Muscle layer of duodenum (tissue), 2 donors: ENCODE results near the gene PLA2G2E.

Experiments used
- H3K27ac ChIP-seq: one replicate; pipeline ENCODE4 v1.7.0; 2013; ENCODE audit warnings: mild to moderate bottlenecking, low read length
- H3K27me3 ChIP-seq: one replicate; pipeline ENCODE4 v1.7.0; 2013; ENCODE audit warnings: low read depth, mild to moderate bottlenecking, control low read depth, low read length
- H3K36me3 ChIP-seq, 2 donors: one replicate each; pipeline ENCODE4 v1.7.0; 2013; ENCODE audit warnings: low read length in 2 of 2, control low read depth in 1 of 2, mild to moderate bottlenecking in 1 of 2; ENCODE audit not compliant: insufficient read depth in 2 of 2, control insufficient read depth in 1 of 2
- H3K4me1 ChIP-seq, 2 donors: one replicate each; pipeline ENCODE4 v1.7.0; 2013; ENCODE audit warnings: low read length in 2 of 2, mild to moderate bottlenecking in 2 of 2, control low read depth in 1 of 2, moderate library complexity in 1 of 2; ENCODE audit not compliant: insufficient read depth in 2 of 2, control insufficient read depth in 1 of 2
- H3K4me3 ChIP-seq, 2 donors: one replicate each; pipeline ENCODE4 v1.7.0; 2013; ENCODE audit warnings: low read length in 2 of 2, low read depth in 1 of 2, mild to moderate bottlenecking in 1 of 2
- H3K9me3 ChIP-seq, 2 donors: one replicate each; pipeline ENCODE4 v1.7.0; 2013; ENCODE audit warnings: low read length in 2 of 2, control low read depth in 1 of 2, mild to moderate bottlenecking in 1 of 2; ENCODE audit not compliant: control insufficient read depth in 1 of 2
- donor health status: healthy.

PLA2G2E gene

GRCh38 chr1:19923137-19923952, at the start of gene PLA2G2E:
Gene PLA2G2E, minus strand, starts transcription at chr1:19923617. Its CDS starts 58 bp downstream, at chr1:19923559.
- no peak within 1 kb of the TSS for H3K27ac ChIP-seq
- H3K4me1 ChIP-seq, result no peaks in the 10 kb centered on the region
- H3K4me3 ChIP-seq, result no peak within 1 kb of the TSS
- H3K27me3 ChIP-seq, result no peaks in the 10 kb centered on the region
- H3K9me3 ChIP-seq, result no peaks in the 10 kb centered on the region
- H3K36me3 ChIP-seq, result no peaks in the 10 kb centered on the region

- Histone ChIP-seq H3K36me3 (no peaks in the 10 kb centered on the region), H3K4me1 (no peaks in the 10 kb centered on the region), H3K9me3 (no peaks in the 10 kb centered on the region), H3K4me3 (no peak overlapping the region), H3K27me3 (no peaks in the 10 kb centered on the region), H3K27ac (no peak overlapping the region)
Measured at GRCh38 chr1:19971664-19972063, 48.2 kb upstream of the PLA2G2E start.

- no peak overlapping the region for H3K4me3 ChIP-seq
- no peaks in the 10 kb centered on the region for H3K4me1 ChIP-seq
- no peaks in the 10 kb centered on the region for H3K27me3 ChIP-seq
- H3K9me3 ChIP-seq, result no peaks in the 10 kb centered on the region
- no peak overlapping the region for H3K27ac ChIP-seq
- no peaks in the 10 kb centered on the region for H3K36me3 ChIP-seq
Measured at GRCh38 chr1:19969898-19970660, 46.7 kb upstream of the PLA2G2E start.

GRCh38 chr1:19967808-19968207, 44.4 kb upstream of the PLA2G2E start:
- peaks cover 0 to 5% of the 10 kb centered on the region in 2 donors for H3K9me3 ChIP-seq
- no peaks in the 10 kb centered on the region for H3K4me1 ChIP-seq
- H3K4me3 ChIP-seq, result no peak overlapping the region
- no peaks in the 10 kb centered on the region for H3K27me3 ChIP-seq
- no peak overlapping the region for H3K27ac ChIP-seq
- no peaks in the 10 kb centered on the region for H3K36me3 ChIP-seq

- H3K27me3 ChIP-seq, result no peaks in the 10 kb centered on the region
- H3K4me1 ChIP-seq, result no peaks in the 10 kb centered on the region
- no peak overlapping the region for H3K4me3 ChIP-seq
- no peak overlapping the region for H3K27ac ChIP-seq
- peaks cover 0 to 5% of the 10 kb centered on the region in 2 donors for H3K9me3 ChIP-seq
- no peaks in the 10 kb centered on the region for H3K36me3 ChIP-seq
Measured at GRCh38 chr1:19964542-19964941, 41.1 kb upstream of the PLA2G2E start.

GRCh38 chr1:19963636-19964035, 40.2 kb upstream of the PLA2G2E start:
- Histone ChIP-seq H3K9me3 (peaks cover 0 to 5% of the 10 kb centered on the region in 2 donors), H3K27ac (no peak overlapping the region), H3K36me3 (no peaks in the 10 kb centered on the region), H3K27me3 (no peaks in the 10 kb centered on the region), H3K4me3 (no peak overlapping the region), H3K4me1 (no peaks in the 10 kb centered on the region)

GRCh38 chr1:19960591-19960990, 37.2 kb upstream of the PLA2G2E start:
- no peak overlapping the region for H3K4me3 ChIP-seq
- no peaks in the 10 kb centered on the region for H3K4me1 ChIP-seq
- no peaks in the 10 kb centered on the region for H3K36me3 ChIP-seq
- H3K9me3 ChIP-seq, result peaks cover 0 to 5% of the 10 kb centered on the region in 2 donors
- no peaks in the 10 kb centered on the region for H3K27me3 ChIP-seq
- H3K27ac ChIP-seq, result no peak overlapping the region

GRCh38 chr1:19957779-19958178, 34.4 kb upstream of the PLA2G2E start:
- Histone ChIP-seq H3K4me1 (no peaks in the 10 kb centered on the region), H3K27ac (no peak overlapping the region), H3K4me3 (no peak overlapping the region), H3K9me3 (no peaks in the 10 kb centered on the region), H3K27me3 (no peaks in the 10 kb centered on the region), H3K36me3 (no peaks in the 10 kb centered on the region)

- Histone ChIP-seq H3K36me3 (no peaks in the 10 kb centered on the region), H3K4me3 (no peak overlapping the region), H3K27me3 (no peaks in the 10 kb centered on the region), H3K27ac (no peak overlapping the region), H3K9me3 (no peaks in the 10 kb centered on the region), H3K4me1 (no peaks in the 10 kb centered on the region)
Measured at GRCh38 chr1:19955534-19956170, 32.2 kb upstream of the PLA2G2E start.

GRCh38 chr1:19954059-19954458, 30.6 kb upstream of the PLA2G2E start:
- no peak overlapping the region for H3K27ac ChIP-seq
- no peaks in the 10 kb centered on the region for H3K27me3 ChIP-seq
- H3K9me3 ChIP-seq, result no peaks in the 10 kb centered on the region
- H3K36me3 ChIP-seq, result no peaks in the 10 kb centered on the region
- H3K4me1 ChIP-seq, result no peaks in the 10 kb centered on the region
- no peak overlapping the region for H3K4me3 ChIP-seq

GRCh38 chr1:19949016-19949415, 25.6 kb upstream of the PLA2G2E start:
- no peaks in the 10 kb centered on the region for H3K36me3 ChIP-seq
- H3K4me3 ChIP-seq, result no peak overlapping the region
- no peaks in the 10 kb centered on the region for H3K9me3 ChIP-seq
- peaks cover 3% of the 10 kb centered on the region for H3K27me3 ChIP-seq
- no peaks in the 10 kb centered on the region for H3K4me1 ChIP-seq
- no peak overlapping the region for H3K27ac ChIP-seq
